RWPE2 (cell line): Measurements from ENCODE around the gene DLG5.
A peak's percentile ranks its signal among the peaks of the same experiment; 100 is the strongest.

Experiments used
- ATAC-seq: fragments of 200-7000 bp; cut with Tn5 transposase; 3 replicates; pipeline ENCODE4 v1.9.1; 2021; ENCODE audit warnings: low read depth
- DNase-seq: peaks from one replicate; pipeline ENCODE4 v3.0.0-alpha.2; 2020; ENCODE audit warnings: low spot score
- H3K27ac ChIP-seq: fragments of 450-650 bp; 2 replicates; pipeline ENCODE4 v1.5.1; 2017; ENCODE audit warnings: mild to moderate bottlenecking; ENCODE audit not compliant: poor library complexity, severe bottlenecking
- H3K27me3 ChIP-seq: fragments of 250-450 bp; sonication (Bioruptor Pico); 2 replicates; pipeline ENCODE4 v1.5.1; 2021; ENCODE audit warnings: mild to moderate bottlenecking, moderate library complexity; ENCODE audit not compliant: insufficient read depth, poor library complexity, severe bottlenecking
- H3K36me3 ChIP-seq: fragments of 250-450 bp; sonication (Bioruptor Pico); 2 replicates; pipeline ENCODE4 v1.5.1; 2020; ENCODE audit warnings: low read depth, mild to moderate bottlenecking, moderate library complexity
- H3K4me1 ChIP-seq: fragments of 250-450 bp; sonication (Bioruptor Pico); 2 replicates; pipeline ENCODE4 v1.5.1; 2021; ENCODE audit warnings: mild to moderate bottlenecking, moderate library complexity; ENCODE audit not compliant: insufficient read depth, poor library complexity, severe bottlenecking
- H3K4me3 ChIP-seq: fragments of 250-450 bp; sonication (Bioruptor Pico); 2 replicates; pipeline ENCODE4 v1.5.1; 2021; ENCODE audit warnings: mild to moderate bottlenecking, moderate library complexity; ENCODE audit not compliant: severe bottlenecking
- H3K9me3 ChIP-seq: fragments of 250-450 bp; sonication (Bioruptor Pico); 2 replicates; pipeline ENCODE4 v1.5.1; 2021; ENCODE audit warnings: mild to moderate bottlenecking, moderate library complexity; ENCODE audit not compliant: severe bottlenecking
- CTCF ChIP-seq: fragments of 450-650 bp; IDR thresholded peaks from one replicate; pipeline ENCODE4 v1.5.1; 2017; ENCODE audit warnings: mild to moderate bottlenecking, moderate library complexity; ENCODE audit not compliant: poor library complexity, severe bottlenecking

Gene DLG5

GRCh38 chr10:77872151-77872946, 54.2 kb downstream of the DLG5 start:
- TF ChIP-seq CTCF: no peak
- peak overlapping the region; percentile 90 for H3K27ac ChIP-seq
- no peaks in the 10 kb centered on the region for H3K9me3 ChIP-seq
- peaks cover 57% of the 10 kb centered on the region for H3K4me1 ChIP-seq
- DNase-seq: no peak
- H3K36me3 ChIP-seq: peaks cover 20% of the 10 kb centered on the region
- no peak overlapping the region for H3K4me3 ChIP-seq
- no peaks in the 10 kb centered on the region for H3K27me3 ChIP-seq
- ATAC-seq: no peak

- H3K9me3 ChIP-seq: no peaks in the 10 kb centered on the region
- DNase-seq (no peak), ATAC-seq (no peak)
- peaks cover 40% of the 10 kb centered on the region for H3K36me3 ChIP-seq
- TF ChIP-seq CTCF: no peak
- no peak overlapping the region for H3K4me3 ChIP-seq
- H3K27ac ChIP-seq: peak overlapping the region; percentile 90
- H3K27me3 ChIP-seq: no peaks in the 10 kb centered on the region
- H3K4me1 ChIP-seq: peaks cover 74% of the 10 kb centered on the region
These were observed 56.7 kb downstream of the DLG5 start for GRCh38 chr10:77869626-77870420.

DNA sequence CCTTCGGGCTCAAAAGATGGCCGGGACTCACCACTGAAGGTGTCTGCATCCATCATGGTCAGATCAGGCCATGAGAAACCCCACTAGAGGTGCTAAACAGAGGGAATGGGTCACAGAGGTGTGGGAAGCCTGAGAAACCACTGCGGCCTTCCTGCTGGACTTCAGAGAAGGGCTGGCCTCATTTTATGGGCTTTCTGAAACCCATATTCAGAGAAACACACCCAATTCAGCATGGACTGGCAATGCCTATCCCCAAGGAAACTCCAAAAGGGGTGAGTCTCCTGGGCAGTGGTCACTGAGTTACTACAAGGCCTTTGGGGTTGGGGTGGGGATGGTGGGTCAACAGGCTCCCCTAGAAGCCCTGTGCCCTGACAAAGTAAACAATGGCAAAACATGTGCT, 58.0 kb downstream of the DLG5 start:
- Histone ChIP-seq H3K4me1 (peaks cover 69% of the 10 kb centered on the region), H3K4me3 (no peak overlapping the region), H3K27ac (peak overlapping the region; percentile 90), H3K36me3 (peaks cover 42% of the 10 kb centered on the region), H3K27me3 (no peaks in the 10 kb centered on the region), H3K9me3 (no peaks in the 10 kb centered on the region)
- DNase-seq: no peak
- no peak for TF ChIP-seq CTCF
- ATAC-seq: no peak

- TF ChIP-seq CTCF: no peak
- ATAC-seq: peak; percentile 64
These were observed 59.3 kb downstream of the DLG5 start for GRCh38 chr10:77867124-77867719.

More at GRCh38 chr10:77867124-77867719, 59.3 kb downstream of the DLG5 start:
- Histone ChIP-seq H3K4me1 (peaks cover 60% of the 10 kb centered on the region), H3K36me3 (peaks cover 43% of the 10 kb centered on the region), H3K27me3 (no peaks in the 10 kb centered on the region), H3K9me3 (no peaks in the 10 kb centered on the region), H3K4me3 (no peak overlapping the region), H3K27ac (peak overlapping the region; percentile 90)
- no peak for DNase-seq
